HepG2 (cell line): ENCODE measurements around the gene USP38. TPM values are rescaled to one million over a fixed set of nuclear protein-coding genes. Genes with fewer than 3 reads are reported as not detected.

Experiments used
- AHR ChIP-seq: IDR thresholded peaks from 2 replicates; pipeline ENCODE4 v1.6.1; 2018; ENCODE audit warnings: missing genetic modification reagents, missing compliant biosample characterization
- BRD4 ChIP-seq: sonication (generic); formaldehyde crosslinking; IDR thresholded peaks from 2 replicates; pipeline ENCODE4 v1.4.0; 2020; ENCODE audit warnings: missing genetic modification reagents
- MED13 ChIP-seq: sonication (generic); formaldehyde crosslinking; IDR thresholded peaks from 2 replicates; pipeline ENCODE4 v1.5.0; 2020; ENCODE audit warnings: missing genetic modification reagents
- MXD3 ChIP-seq: IDR thresholded peaks from 2 replicates; pipeline ENCODE4 v1.6.1; 2016; ENCODE audit warnings: mild to moderate bottlenecking, missing biosample characterization, missing genetic modification reagents
- RBM39 ChIP-seq: fragments of 200-400 bp; formaldehyde crosslinking; IDR thresholded peaks from one replicate; pipeline ENCODE4 v1.6.1; 2018; ENCODE audit warnings: antibody characterized with exemption, mild to moderate bottlenecking, low read depth, low read length; ENCODE audit not compliant: poor library complexity, severe bottlenecking
- RXRA ChIP-seq: sonication (generic); formaldehyde crosslinking; IDR thresholded peaks from 2 replicates; pipeline ENCODE4 v1.5.1; 2020; ENCODE audit warnings: missing genetic modification reagents
- SALL2 ChIP-seq: sonication (generic); formaldehyde crosslinking; IDR thresholded peaks from 2 replicates; pipeline ENCODE4 v1.8.1; 2023; ENCODE audit warnings: mild to moderate bottlenecking, missing genetic modification reagents, inconsistent platforms
- SP2 ChIP-seq: sonication (generic); formaldehyde crosslinking; IDR thresholded peaks from 2 replicates; pipeline ENCODE4 v1.5.1; 2020; ENCODE audit warnings: mild to moderate bottlenecking, missing genetic modification reagents
- SP4 ChIP-seq: sonication (generic); formaldehyde crosslinking; IDR thresholded peaks from 2 replicates; pipeline ENCODE4 v1.8.1; 2023; ENCODE audit warnings: mild to moderate bottlenecking, missing genetic modification reagents
- TP53 ChIP-seq: sonication (generic); formaldehyde crosslinking; conservative IDR thresholded peaks from 2 replicates; pipeline ENCODE4 v1.4.0; 2020; ENCODE audit warnings: missing genetic modification reagents
- ZFP62 ChIP-seq: sonication (generic); formaldehyde crosslinking; IDR thresholded peaks from 2 replicates; pipeline ENCODE4 v1.4.0; 2020; ENCODE audit warnings: missing genetic modification reagents
- ZNF18 ChIP-seq: sonication (generic); formaldehyde crosslinking; IDR thresholded peaks from 2 replicates; pipeline ENCODE4 v1.8.0; 2022; ENCODE audit warnings: mild to moderate bottlenecking, missing genetic modification reagents; ENCODE audit not compliant: insufficient replicate concordance
- ZNF281 ChIP-seq: sonication (generic); formaldehyde crosslinking; IDR thresholded peaks from 2 replicates; pipeline ENCODE4 v1.4.0; 2020; ENCODE audit warnings: missing genetic modification reagents, borderline replicate concordance
- ZNF607 ChIP-seq: sonication (generic); formaldehyde crosslinking; IDR thresholded peaks from 2 replicates; pipeline ENCODE4 v1.5.1; 2020; ENCODE audit warnings: missing genetic modification reagents, mild to moderate bottlenecking, borderline replicate concordance
- ZNF7 ChIP-seq: IDR thresholded peaks from 2 replicates; pipeline ENCODE4 v1.6.1; 2016; ENCODE audit warnings: missing biosample characterization, missing genetic modification reagents
- polyA plus RNA-seq, 8 experiments: library from polyadenylated mRNA; depleted of rRNA in 3 of 8; stranded (reverse) in 7 of 8; unstranded in 1 of 8; fragments of >200 nt; fragmentation: Illumina TruSeq in 4 of 8; extraction: Trizol in 4 of 8; gene quantifications; 2 replicates each; pipeline versions ENCODE4 v1.2.1 to v1.2.3, GENCODE V29; 2011 to 2016; ENCODE audit warnings: low read depth in 4 of 8, missing spikeins in 1 of 8, mixed read lengths in 1 of 8; ENCODE audit not compliant: insufficient read depth in 1 of 8
- total RNA-seq, 5 experiments: library from RNA; depleted of rRNA; stranded (reverse); fragments of >200 nt; fragmentation: Illumina TruSeq; extraction: Trizol; gene quantifications; 2 replicates each; pipeline ENCODE4 v1.2.3, GENCODE V29; 2016; ENCODE audit warnings: low read depth in 1 of 5
- TF ChIP-seq, protein P1 (sequence below): sonication (generic); formaldehyde crosslinking; IDR thresholded peaks from one replicate; pipeline ENCODE4 v1.5.1; 2020; ENCODE audit warnings: mild to moderate bottlenecking, missing genetic modification reagents; ENCODE audit errors: not compliant biosample characterization

The USP38 gene
- total and polyA plus RNA-seq, 2 of the 13 experiments (the other 11 are each of a cell fraction or from before 2014, with no cell fraction given): 4.5 to 11.8 TPM

- TF ChIP-seq, protein P1, sequence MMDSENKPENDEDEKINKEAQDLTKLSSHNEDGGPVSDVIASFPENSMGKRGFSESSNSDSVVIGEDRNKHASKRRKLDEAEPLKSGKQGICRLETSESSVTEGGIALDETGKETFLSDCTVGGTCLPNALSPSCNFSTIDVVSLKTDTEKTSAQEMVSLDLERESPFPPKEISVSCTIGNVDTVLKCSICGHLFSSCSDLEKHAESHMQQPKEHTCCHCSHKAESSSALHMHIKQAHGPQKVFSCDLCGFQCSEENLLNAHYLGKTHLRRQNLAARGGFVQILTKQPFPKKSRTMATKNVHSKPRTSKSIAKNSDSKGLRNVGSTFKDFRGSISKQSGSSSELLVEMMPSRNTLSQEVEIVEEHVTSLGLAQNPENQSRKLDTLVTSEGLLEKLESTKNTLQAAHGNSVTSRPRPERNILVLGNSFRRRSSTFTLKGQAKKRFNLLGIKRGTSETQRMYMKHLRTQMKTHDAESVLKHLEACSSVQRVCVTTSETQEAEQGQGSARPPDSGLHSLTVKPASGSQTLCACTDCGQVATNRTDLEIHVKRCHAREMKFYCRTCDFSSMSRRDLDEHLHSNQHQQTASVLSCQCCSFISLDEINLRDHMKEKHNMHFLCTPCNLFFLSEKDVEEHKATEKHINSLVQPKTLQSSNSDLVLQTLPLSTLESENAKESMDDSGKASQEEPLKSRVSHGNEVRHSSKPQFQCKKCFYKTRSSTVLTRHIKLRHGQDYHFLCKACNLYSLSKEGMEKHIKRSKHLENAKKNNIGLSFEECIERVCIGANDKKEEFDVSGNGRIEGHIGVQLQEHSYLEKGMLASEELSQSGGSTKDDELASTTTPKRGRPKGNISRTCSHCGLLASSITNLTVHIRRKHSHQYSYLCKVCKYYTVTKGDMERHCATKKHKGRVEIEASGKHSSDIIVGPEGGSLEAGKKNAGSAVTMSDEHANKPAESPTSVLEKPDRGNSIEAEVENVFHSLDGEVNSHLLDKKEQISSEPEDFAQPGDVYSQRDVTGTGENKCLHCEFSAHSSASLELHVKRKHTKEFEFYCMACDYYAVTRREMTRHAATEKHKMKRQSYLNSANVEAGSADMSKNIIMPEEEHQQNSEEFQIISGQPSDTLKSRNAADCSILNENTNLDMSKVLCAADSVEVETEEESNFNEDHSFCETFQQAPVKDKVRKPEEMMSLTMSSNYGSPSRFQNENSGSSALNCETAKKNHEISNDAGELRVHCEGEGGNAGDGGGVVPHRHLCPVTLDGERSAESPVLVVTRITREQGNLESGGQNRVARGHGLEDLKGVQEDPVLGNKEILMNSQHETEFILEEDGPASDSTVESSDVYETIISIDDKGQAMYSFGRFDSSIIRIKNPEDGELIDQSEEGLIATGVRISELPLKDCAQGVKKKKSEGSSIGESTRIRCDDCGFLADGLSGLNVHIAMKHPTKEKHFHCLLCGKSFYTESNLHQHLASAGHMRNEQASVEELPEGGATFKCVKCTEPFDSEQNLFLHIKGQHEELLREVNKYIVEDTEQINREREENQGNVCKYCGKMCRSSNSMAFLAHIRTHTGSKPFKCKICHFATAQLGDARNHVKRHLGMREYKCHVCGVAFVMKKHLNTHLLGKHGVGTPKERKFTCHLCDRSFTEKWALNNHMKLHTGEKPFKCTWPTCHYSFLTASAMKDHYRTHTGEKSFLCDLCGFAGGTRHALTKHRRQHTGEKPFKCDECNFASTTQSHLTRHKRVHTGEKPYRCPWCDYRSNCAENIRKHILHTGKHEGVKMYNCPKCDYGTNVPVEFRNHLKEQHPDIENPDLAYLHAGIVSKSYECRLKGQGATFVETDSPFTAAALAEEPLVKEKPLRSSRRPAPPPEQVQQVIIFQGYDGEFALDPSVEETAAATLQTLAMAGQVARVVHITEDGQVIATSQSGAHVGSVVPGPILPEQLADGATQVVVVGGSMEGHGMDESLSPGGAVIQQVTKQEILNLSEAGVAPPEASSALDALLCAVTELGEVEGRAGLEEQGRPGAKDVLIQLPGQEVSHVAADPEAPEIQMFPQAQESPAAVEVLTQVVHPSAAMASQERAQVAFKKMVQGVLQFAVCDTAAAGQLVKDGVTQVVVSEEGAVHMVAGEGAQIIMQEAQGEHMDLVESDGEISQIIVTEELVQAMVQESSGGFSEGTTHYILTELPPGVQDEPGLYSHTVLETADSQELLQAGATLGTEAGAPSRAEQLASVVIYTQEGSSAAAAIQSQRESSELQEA: peak; percentile 47
- TF ChIP-seq BRD4 (CRISPR knock-in tag) (peak; percentile 78; the same call in 1 of the 2 replicates), TP53 (CRISPR knock-in tag) (0 out of 2 replicates have a peak, but pooled peaks have one; percentile 31), RXRA (CRISPR knock-in tag) (no peak; the same call in 1 of the 2 replicates), ZNF7 (CRISPR knock-in tag) (no peak), SP2 (CRISPR knock-in tag) (no peak), SALL2 (CRISPR knock-in tag) (no peak), MED13 (CRISPR knock-in tag) (peak; percentile 77; the same call in 1 of the 2 replicates), MXD3 (CRISPR knock-in tag) (0 out of 2 replicates have a peak, but pooled peaks have one; percentile 66), ZNF18 (CRISPR knock-in tag) (no peak), RBM39 (no peak), ZNF607 (CRISPR knock-in tag) (no peak), AHR (CRISPR knock-in tag) (no peak), ZFP62 (CRISPR knock-in tag) (0 out of 2 replicates have a peak, but pooled peaks have one; percentile 35), ZNF281 (CRISPR knock-in tag) (peak; percentile 67; the same call in 1 of the 2 replicates), SP4 (no peak)
Observed at GRCh38 chr4:143184503-143185252, at the start of gene USP38 (continued).
